Prostate gland (tissue), 2 donors: ENCODE data around the gene ARHGAP26. TPM values are rescaled to one million over a fixed set of nuclear protein-coding genes. Genes with fewer than 3 reads are reported as not detected.

Source experiments
- DNase-seq: peaks from one replicate; pipeline ENCODE4 v3.0.0-alpha.2; 2019; ENCODE audit warnings: low spot score
- H3K27ac ChIP-seq, 2 donors: fragments of 200-600 bp; sonication (generic); 2 replicates each; pipeline ENCODE4 v1.5.1; 2017 to 2019
- H3K27me3 ChIP-seq: fragments of 200-600 bp; sonication (generic); replicated peaks from 2 replicates; pipeline ENCODE4 v1.5.1; 2019; ENCODE audit not compliant: insufficient read depth
- H3K36me3 ChIP-seq, 2 donors: fragments of 200-600 bp; sonication (generic); 1 replicate in 1 of 2; 2 replicates in 1 of 2; pipeline versions ENCODE4 v1.5.1 to v1.8.1; 2017 to 2019
- H3K4me1 ChIP-seq: fragments of 200-600 bp; sonication (generic); replicated peaks from 2 replicates; pipeline ENCODE4 v1.5.1; 2019
- H3K4me3 ChIP-seq, 2 donors: fragments of 200-600 bp; sonication (generic); 2 replicates each; pipeline ENCODE4 v1.5.1; 2017 to 2019
- H3K9me3 ChIP-seq: fragments of 200-600 bp; sonication (generic); 2 replicates; pipeline ENCODE4 v1.5.1; 2017
- CTCF ChIP-seq, 4 experiments: fragments of 200-600 bp in 2 of 4; fragments of 450-650 bp in 2 of 4; sonication (generic) in 2 of 4; IDR thresholded peaks; 1 replicate in 3 of 4; 2 replicates in 1 of 4; pipeline ENCODE4 v1.5.1; 2016 to 2019; ENCODE audit warnings: antibody characterized with exemption in 4 of 4, mild to moderate bottlenecking in 2 of 4, moderate library complexity in 2 of 4
- POLR2A ChIP-seq: fragments of 450-650 bp; IDR thresholded peaks from one replicate; pipeline ENCODE4 v1.6.1; 2016; ENCODE audit warnings: antibody characterized with exemption, mild to moderate bottlenecking
- POLR2AphosphoS5 ChIP-seq: sonication (generic); formaldehyde crosslinking; IDR thresholded peaks from one replicate; pipeline ENCODE4 v1.6.1; 2017; ENCODE audit warnings: antibody characterized with exemption
- WGBS: methylation state at CpG from one replicate; pipeline ENCODE4 v1.1.5; 2018; 5-methylcytosine and 5-hydroxymethylcytosine counted together
- intact Hi-C: fragments of 100-400 bp; cut with DNase I; formaldehyde crosslinking; loops from one replicate; pipeline ENCODE4 v1.14.2; 2022
- total RNA-seq, 2 donors: library from RNA; depleted of rRNA; stranded (reverse); fragments of >200 nt; gene quantifications; one replicate each; pipeline ENCODE4 v1.1.0, GENCODE V29; 2016

The ARHGAP26 gene
- total RNA-seq, 2 donors from 2014 or later = 11.7 to 39.8 TPM

GRCh38 chr5:143254819-143255218, 484.6 kb downstream of the ARHGAP26 start:
- Histone ChIP-seq H3K27me3 (no peaks in the 10 kb centered on the region), H3K36me3 (no peaks in the 10 kb centered on the region), H3K4me3 (no peak overlapping the region), H3K9me3 (no peaks in the 10 kb centered on the region), H3K27ac (no peak overlapping the region), H3K4me1 (no peaks in the 10 kb centered on the region)
- WGBS = 84% methylated on average over 7 of the region's 7 CpGs
- DNase-seq = no peak
- TF ChIP-seq POLR2AphosphoS5 (no peak), POLR2A (no peak), CTCF (IDR thresholded peaks at IDR 0.05) (no peak)
- intact Hi-C loops = no loop called here

- Histone ChIP-seq H3K36me3 (no peaks in the 10 kb centered on the region), H3K4me1 (no peaks in the 10 kb centered on the region), H3K27me3 (no peaks in the 10 kb centered on the region), H3K27ac (no peak overlapping the region), H3K9me3 (no peaks in the 10 kb centered on the region), H3K4me3 (no peak overlapping the region)
- DNase-seq = no peak
- TF ChIP-seq POLR2A = no peak
- no peak for TF ChIP-seq CTCF (IDR thresholded peaks at IDR 0.05)
- no peak for TF ChIP-seq POLR2AphosphoS5
- 91% methylated on average over 12 of the region's 12 CpGs for whole genome bisulfite sequencing
- intact Hi-C loops = no loop called here
Measured at GRCh38 chr5:143258559-143259253, 488.5 kb downstream of the ARHGAP26 start.

GRCh38 chr5:143259254-143259605, 489.1 kb downstream of the ARHGAP26 start:
- no peak for DNase-seq
- Histone ChIP-seq H3K27ac (no peak overlapping the region), H3K27me3 (no peaks in the 10 kb centered on the region), H3K36me3 (no peaks in the 10 kb centered on the region), H3K4me3 (no peak overlapping the region), H3K4me1 (no peaks in the 10 kb centered on the region), H3K9me3 (no peaks in the 10 kb centered on the region)
- intact Hi-C loops = no loop called here
- TF ChIP-seq POLR2AphosphoS5 = no peak
- TF ChIP-seq POLR2A = no peak
- no peak for TF ChIP-seq CTCF (IDR thresholded peaks at IDR 0.05)
- WGBS = 91% methylated on average over 7 of the region's 7 CpGs

- Histone ChIP-seq H3K27ac (no peak overlapping the region), H3K36me3 (no peaks in the 10 kb centered on the region), H3K9me3 (no peaks in the 10 kb centered on the region), H3K4me3 (no peak overlapping the region), H3K27me3 (no peaks in the 10 kb centered on the region), H3K4me1 (no peaks in the 10 kb centered on the region)
- no peak for DNase-seq
- TF ChIP-seq POLR2AphosphoS5 = no peak
- no peak for TF ChIP-seq POLR2A
- TF ChIP-seq CTCF (IDR thresholded peaks at IDR 0.05) = no peak
- WGBS = 95% methylated on average over 7 of the region's 7 CpGs
- intact Hi-C loops = no loop called here
Measured at GRCh38 chr5:143261748-143262392, 491.7 kb downstream of the ARHGAP26 start.
